Type B pancreatic cell (in vitro differentiated cells): ENCODE measurements around the gene CADM4. TPM values are rescaled to one million over a fixed set of nuclear protein-coding genes. Genes with fewer than 3 reads are reported as not detected.

Source experiments
- DNase-seq: peaks from one replicate; pipeline ENCODE4 v3.0.0; 2021; ENCODE audit warnings: mixed read lengths; ENCODE audit not compliant: unreplicated experiment; ENCODE audit errors: extremely low spot score
- H3K27ac Mint-ChIP-seq: 2 replicates; pipeline ENCODE4 v1.8.0; 2021; ENCODE audit warnings: mild to moderate bottlenecking, mixed read lengths
- H3K27me3 Mint-ChIP-seq: 2 replicates; pipeline ENCODE4 v1.8.0; 2021; ENCODE audit warnings: mixed read lengths
- H3K36me3 Mint-ChIP-seq: 2 replicates; pipeline ENCODE4 v1.8.0; 2021; ENCODE audit warnings: mixed read lengths
- H3K4me1 Mint-ChIP-seq: one replicate; pipeline ENCODE4 v1.8.0; 2021; ENCODE audit warnings: mixed read lengths; ENCODE audit not compliant: unreplicated experiment
- H3K4me3 Mint-ChIP-seq: 2 replicates; pipeline ENCODE4 v1.8.0; 2021; ENCODE audit warnings: mild to moderate bottlenecking, mixed read lengths
- H3K9me3 Mint-ChIP-seq: 2 replicates; pipeline ENCODE4 v1.8.0; 2021; ENCODE audit warnings: mixed read lengths
- total RNA-seq: library from RNA; stranded (reverse); gene quantifications from 2 replicates; pipeline ENCODE4 v1.2.1, GENCODE V29; 2021; ENCODE audit warnings: low replicate concordance
- TF ChIP-seq, protein P1 (sequence below): fragments of 200-600 bp; sonication (generic); conservative IDR thresholded peaks from 2 replicates; pipeline ENCODE4 v1.5.0; 2021; ENCODE audit warnings: antibody characterized with exemption, mild to moderate bottlenecking

The CADM4 gene
- total RNA-seq, 1 donor from 2014 or later, result 37.9 TPM

DNA sequence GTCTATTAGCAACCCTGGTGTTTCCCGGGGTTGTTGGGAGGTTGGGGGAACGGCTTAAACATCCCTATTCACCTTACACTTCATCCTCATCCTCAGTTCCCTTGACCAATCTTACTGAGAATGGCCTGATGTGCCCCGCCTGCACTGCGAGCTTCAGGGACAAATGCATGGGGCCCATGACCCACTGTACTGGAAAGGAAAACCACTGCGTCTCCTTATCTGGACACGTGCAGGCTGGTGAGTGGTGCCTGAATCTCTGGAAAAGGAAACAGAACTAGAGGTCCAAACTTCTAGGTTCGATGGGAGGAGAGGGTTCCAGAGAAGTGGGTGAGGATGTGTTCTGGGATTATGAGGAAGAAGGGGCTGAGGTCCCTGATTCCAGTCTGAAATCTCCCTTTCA lies 58.2 kb downstream of the CADM4 start:
- H3K27me3 Mint-ChIP-seq, result no peaks in the 10 kb centered on the region
- peak overlapping the region; percentile 36 for H3K27ac Mint-ChIP-seq
- H3K4me1 Mint-ChIP-seq, result peaks cover 36% of the 10 kb centered on the region
- TF ChIP-seq, protein P1, sequence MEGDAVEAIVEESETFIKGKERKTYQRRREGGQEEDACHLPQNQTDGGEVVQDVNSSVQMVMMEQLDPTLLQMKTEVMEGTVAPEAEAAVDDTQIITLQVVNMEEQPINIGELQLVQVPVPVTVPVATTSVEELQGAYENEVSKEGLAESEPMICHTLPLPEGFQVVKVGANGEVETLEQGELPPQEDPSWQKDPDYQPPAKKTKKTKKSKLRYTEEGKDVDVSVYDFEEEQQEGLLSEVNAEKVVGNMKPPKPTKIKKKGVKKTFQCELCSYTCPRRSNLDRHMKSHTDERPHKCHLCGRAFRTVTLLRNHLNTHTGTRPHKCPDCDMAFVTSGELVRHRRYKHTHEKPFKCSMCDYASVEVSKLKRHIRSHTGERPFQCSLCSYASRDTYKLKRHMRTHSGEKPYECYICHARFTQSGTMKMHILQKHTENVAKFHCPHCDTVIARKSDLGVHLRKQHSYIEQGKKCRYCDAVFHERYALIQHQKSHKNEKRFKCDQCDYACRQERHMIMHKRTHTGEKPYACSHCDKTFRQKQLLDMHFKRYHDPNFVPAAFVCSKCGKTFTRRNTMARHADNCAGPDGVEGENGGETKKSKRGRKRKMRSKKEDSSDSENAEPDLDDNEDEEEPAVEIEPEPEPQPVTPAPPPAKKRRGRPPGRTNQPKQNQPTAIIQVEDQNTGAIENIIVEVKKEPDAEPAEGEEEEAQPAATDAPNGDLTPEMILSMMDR, result no peak
- H3K4me3 Mint-ChIP-seq, result peak overlapping the region; percentile 88
- DNase-seq, result no peak
- peaks cover 14% of the 10 kb centered on the region for H3K36me3 Mint-ChIP-seq
- no peaks in the 10 kb centered on the region for H3K9me3 Mint-ChIP-seq

DNA sequence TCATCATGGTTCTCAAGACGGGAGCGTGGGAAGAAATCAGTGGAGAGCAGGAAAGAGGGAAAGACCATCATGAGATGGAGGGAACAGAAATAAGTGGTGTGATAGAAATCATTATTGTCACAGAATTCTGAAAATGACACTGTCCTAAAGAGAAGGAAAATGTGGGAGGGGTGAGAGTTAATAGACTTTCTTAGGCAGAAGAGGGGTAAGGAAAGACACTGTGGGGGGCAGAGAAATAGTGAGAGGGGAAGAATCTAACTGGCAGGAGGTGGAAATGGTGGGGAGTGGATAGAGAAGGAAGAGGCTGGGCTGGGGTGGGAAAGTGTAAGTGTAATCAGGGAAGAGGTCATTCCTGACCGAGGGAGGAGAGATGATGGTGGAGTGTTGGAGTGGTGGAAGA lies 60.9 kb downstream of the CADM4 start:
- Mint-ChIP-seq H3K27ac (peak overlapping the region; percentile 67), H3K4me1 (peaks cover 38% of the 10 kb centered on the region), H3K27me3 (no peaks in the 10 kb centered on the region), H3K4me3 (peak overlapping the region; percentile 75), H3K36me3 (peaks cover 4% of the 10 kb centered on the region), H3K9me3 (no peaks in the 10 kb centered on the region)
- TF ChIP-seq, protein P1, result no peak
- DNase-seq, result no peak

DNA sequence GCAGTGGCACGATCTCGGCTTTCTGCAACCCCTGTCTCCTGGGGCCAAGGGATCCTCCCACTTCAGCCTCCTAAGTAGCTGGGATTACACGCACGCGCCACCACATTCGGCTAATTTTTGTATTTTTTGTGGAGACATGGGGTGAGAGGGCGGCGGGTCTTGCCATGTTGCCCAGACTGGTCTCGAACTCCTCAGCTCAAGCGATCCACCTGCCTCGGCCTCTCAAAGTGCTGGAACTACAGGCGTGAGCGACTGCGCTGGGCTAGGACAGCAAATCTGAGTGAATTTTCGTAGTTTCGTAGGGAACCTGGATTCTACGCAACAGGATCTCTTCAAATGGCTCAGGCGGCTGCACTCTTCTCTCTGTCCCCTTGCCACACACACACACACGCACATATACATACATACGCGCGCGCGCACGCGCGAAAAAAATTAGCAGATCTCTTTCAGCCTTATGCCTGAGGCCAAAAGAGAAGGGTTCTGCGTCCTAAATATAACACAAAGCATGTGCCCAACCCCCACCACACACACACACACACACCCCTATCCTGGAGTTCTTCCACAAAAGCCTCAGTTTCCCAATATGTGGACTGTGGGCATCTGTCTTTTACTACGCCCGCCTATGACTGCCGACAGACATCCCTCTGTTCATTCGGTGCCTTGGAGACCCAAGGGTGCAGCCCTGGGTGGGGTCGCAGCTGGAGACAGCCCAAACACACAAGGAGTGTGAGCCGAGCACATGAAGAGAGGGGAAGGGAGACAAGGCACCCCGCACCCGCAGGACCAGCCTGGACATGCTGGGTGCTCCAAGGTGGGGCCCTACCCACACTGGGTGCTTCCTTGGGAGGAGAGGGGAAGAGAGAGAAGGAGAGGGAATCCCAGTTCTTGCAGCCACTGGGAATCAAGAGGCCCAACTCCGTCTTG lies 63.4 kb downstream of the CADM4 start:
- no peak for DNase-seq
- Mint-ChIP-seq H3K4me1 (peaks cover 35% of the 10 kb centered on the region), H3K27ac (peak overlapping the region; percentile 95), H3K27me3 (no peaks in the 10 kb centered on the region), H3K9me3 (no peaks in the 10 kb centered on the region), H3K4me3 (peak overlapping the region; percentile 97), H3K36me3 (peaks cover 4% of the 10 kb centered on the region)
- TF ChIP-seq, protein P1, result no peak

DNA sequence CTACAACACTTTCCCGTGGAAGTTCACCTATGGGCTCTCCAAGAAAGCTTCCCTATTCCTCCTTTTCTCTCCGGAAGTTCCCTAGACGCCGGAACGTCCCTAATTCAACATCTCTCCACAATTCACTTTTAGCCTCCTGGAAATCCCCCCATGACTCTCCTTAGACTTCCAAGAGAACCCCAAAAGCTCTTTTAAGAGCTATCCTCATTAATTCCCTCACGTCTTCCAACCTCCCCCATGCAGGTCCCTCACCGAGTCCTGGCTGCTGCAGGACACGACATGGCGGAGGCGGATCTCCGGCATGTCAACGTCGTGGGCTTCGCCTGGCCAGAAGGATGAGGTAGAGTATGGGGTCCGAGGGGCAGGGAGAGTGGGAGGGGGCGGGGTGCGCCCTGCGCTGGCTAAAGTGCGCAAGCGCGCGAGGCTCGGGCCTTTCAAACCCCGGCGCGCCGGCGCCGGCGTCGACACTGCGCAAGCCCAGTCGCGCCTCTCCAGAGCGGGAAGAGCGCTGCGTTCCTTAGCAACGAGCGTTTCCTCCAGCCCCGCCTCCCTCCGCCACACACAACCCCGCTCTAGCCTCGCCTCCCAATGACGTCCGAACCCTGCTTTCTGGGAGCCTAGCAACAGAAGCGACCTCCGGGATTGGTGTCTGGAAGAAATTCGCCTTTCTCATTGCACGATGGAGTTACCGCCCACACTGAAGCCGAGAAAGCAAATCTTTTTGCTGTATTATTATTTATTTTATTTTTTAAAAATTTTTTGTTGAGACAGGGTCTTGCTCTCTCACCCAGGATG lies 64.3 kb downstream of the CADM4 start, which contains the start of the genes PINLYP and XRCC1:
TSS of gene PINLYP (plus strand) at position 646 of the 795 bp plus-strand sequence. CDS start 1,391 bp downstream, outside the sequence.
TSS of gene XRCC1 (minus strand) at position 372 of the 795 bp plus-strand sequence. CDS start at position 303, 69 bp downstream.
- H3K4me1 Mint-ChIP-seq, result peaks cover 35% of the 10 kb centered on the region
- no peaks in the 10 kb centered on the region for H3K27me3 Mint-ChIP-seq
- H3K4me3 Mint-ChIP-seq, result peak within 1 kb of the TSS; percentile 97
- H3K36me3 Mint-ChIP-seq, result peaks cover 4% of the 10 kb centered on the region
- peak; percentile 96 for DNase-seq
- H3K9me3 Mint-ChIP-seq, result no peaks in the 10 kb centered on the region
- TF ChIP-seq, protein P1, result no peak
- peak within 1 kb of the TSS; percentile 95 for H3K27ac Mint-ChIP-seq

DNA sequence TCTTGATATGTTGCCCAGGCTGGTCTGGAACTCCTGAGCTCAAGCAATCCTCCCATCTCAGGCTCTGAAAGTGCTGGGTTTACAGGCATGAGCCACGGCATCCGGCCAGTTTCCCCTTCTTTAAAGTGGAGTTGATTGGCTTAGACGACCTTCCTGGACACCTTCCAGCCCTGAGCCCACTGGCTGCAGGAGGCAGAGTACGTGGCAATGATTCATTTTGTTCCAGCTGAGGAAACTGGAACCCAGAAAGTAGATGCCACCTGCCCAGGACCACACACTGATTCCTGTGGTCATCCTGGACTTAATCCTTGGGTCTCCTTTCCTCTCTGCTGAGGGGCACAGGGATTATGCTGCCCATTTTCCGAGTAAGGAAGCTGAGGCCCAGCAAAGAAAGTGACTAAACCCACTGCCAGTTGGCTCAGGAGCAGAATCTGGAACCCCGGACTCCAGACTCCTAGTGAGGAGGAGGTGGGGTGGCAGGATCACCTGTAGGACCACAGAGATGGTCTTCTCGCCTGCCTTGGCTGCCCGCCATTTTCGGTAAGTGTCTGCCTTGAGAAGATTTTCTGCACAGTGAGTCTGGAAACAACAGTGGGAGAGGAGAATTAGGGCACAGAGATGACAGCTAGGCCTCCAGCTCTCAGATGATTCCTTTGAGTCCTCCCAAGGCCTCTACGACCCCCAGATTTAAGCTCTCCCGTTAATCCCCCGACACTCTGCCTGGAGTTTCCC lies 65.1 kb downstream of the CADM4 start:
- peaks cover 34% of the 10 kb centered on the region for H3K4me1 Mint-ChIP-seq
- TF ChIP-seq, protein P1, result no peak
- H3K36me3 Mint-ChIP-seq, result peaks cover 9% of the 10 kb centered on the region
- H3K9me3 Mint-ChIP-seq, result no peaks in the 10 kb centered on the region
- H3K27ac Mint-ChIP-seq, result peak overlapping the region; percentile 95
- no peak for DNase-seq
- H3K27me3 Mint-ChIP-seq, result no peaks in the 10 kb centered on the region
- peak overlapping the region; percentile 97 for H3K4me3 Mint-ChIP-seq
